Inflammatory macrophage treated with lipopolysaccharide for 4 hours (primary cell): Measurements from ENCODE around the gene LTBP3.

Source experiments
- DNase-seq: peaks from one replicate; pipeline ENCODE4 v3.0.0-alpha.2; 2020

LTBP3 gene

DNA sequence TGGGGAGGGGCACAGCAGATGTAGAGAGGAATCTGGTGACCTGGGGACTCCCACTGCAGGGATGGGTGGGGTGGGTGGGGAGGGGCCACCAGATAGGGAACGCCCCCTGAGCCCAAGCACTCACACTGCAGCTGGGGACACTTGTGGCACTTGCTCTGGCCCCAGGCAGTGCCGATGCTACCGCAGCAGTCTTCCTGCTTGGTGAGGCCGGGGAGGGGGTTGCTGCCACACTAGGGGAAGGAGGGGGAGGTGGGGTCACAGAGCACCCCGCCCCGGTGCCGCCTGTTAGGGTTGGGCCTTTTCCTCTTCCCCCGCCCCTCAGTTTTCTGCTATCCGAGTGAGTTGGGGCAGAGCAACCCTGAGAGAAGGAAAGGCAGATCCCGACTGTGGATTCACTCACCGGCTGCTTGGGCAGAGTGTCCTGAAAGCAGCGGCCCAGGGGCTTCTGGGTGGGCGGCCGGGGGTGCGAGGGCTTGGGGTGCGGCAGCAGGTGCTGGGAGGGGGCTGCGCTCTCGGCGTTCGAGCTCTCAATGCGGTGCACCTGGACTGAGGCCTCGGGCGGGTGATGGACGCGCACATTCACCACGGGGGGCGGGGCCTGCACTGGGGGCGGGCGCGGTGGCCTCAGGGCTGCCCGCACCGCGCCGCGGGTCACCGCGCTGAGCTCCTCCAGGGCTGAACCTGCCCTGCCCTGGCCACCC is 4.7 kb downstream of the LTBP3 start:
- peak; percentile 49 for DNase-seq

DNA sequence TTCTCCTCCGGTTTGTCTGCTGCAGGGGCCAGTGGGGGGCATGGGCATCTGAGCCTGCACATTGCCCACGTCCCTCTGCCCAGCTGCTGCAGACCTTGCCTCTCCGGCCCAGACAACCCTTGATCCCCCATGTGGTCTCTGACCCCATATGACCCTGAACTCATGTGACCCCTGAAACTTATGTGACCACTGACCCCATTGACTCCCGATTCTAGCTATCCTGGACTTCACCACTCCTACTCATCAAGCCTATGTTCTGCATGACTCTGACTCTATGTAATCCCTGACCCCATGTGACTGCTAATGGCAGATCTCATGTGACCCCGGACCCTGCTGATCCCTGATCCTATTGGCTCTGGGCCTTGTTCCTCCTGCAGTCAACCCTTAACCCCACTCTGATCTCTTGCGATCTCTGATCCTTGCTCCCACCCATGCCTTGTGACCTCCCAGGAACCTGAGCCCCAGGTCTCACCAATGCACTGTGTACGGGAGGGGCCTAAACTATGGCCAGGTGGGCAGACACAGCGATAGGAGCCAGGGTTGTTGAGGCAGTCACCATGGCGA is 5.7 kb downstream of the LTBP3 start:
- peak; percentile 84 for DNase-seq

DNA sequence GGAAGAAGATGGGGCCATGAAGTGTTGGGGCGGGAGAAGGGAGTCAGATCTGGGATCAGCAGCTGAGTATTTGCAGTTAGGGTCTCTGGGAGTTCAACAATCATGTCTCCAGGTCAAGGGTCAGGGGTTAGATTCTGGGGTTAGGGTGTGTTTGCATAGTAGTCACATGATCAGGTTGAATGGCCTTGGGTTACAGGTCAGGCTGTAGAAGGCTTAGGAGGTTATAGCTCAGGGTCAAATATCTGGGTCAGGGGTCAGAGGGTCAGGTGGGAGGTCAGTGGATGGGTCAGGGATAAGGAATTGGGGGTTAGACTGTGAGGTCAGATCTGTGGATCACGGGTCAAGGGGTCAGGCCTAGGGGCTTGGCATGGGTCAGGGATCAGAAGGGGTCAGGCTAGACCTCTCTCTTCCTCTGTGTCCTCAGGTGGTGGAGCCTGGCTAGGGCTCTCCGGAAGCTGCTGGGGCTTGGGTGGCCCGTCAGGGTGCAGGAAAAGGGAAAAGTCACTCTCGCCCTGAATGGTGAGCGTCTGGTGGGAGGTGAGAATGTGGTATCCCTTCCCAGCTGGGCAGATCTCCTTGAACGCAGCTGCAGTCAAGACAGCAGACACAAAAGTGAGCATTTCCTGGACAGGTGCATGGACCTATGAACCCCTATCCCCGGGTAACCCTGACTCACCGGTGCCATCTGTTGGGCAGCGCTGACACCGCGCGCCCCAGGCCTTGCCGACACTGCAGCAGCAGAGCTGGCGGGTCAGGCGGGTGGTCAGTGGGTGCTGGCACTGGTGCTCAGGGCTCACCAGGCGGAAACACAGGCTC is 6.4 kb downstream of the LTBP3 start:
- peak; percentile 40 for DNase-seq

DNA sequence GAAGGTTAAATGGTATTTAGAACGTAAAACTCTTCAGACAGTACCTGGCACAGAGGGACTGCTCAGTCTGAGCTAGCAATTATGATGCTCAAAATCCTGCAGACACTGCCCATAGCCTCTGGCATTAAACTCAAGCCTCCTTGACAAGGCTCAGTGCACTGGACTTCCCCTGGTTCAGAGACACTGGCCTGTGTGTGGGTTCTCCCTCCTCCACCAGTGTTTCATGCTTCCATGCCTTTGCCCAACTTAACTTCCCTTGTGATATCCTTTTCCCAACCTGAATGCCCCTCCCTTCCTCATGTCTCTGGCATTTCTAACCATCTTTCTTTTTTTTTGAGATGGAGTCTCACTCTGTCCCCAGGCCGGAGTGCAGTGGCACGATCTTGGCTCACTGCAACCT is 9.1 kb downstream of the LTBP3 start:
- peak; percentile 30 for DNase-seq

DNA sequence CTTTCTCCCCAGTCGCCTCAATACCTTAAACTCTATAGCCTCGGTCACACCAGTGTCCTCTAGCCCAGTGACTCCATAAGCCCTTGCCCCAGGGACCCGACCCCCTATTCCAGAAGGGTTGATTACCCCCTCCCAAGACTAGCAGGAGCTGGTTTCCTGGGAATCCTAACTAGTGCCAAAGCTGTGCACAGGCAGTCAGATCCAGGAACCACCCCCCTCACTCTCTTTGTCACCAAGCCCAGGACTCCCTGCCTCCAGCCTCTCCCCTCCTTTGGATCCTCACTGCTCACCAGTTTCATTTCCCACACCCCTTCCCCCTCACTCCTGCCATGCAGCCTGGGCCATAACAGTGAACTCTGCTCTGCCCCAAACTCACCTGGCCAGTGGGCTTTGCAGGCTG is 9.8 kb downstream of the LTBP3 start:
- DNase-seq: peak; percentile 20

DNA sequence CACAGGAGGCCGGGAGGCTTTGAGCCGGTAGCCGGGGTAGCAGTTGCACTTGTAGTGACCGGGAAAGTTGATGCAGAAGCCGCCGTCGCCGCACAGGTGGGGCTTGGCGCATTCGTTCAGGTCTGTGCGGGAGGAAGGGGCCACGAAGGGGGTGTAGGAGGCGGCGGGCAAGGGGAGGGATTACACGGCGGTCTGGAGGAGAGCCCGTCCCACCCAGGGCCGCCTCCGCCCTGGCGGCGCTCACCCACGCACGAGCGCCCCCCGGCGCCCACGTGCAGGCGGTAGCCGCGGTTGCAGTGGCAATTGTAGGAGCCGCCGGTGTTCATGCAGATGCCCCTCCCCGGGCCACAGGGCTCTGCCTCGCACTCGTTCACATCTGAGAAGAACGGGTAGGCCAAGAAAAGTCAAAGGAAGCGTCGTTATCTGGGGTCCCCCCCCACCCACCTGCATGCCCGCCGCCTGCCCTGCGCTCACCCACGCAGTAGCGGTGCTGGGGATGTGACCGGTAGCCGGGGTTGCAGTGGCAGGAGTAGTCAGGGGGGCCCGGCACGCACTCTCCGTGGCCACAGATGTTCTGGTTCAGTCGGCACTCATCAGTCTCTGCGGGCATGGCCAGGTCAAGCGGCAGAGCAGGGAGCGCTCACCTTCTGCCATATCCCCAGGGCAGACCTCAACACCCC is 10.6 kb downstream of the LTBP3 start:
- DNase-seq: no peak

DNA sequence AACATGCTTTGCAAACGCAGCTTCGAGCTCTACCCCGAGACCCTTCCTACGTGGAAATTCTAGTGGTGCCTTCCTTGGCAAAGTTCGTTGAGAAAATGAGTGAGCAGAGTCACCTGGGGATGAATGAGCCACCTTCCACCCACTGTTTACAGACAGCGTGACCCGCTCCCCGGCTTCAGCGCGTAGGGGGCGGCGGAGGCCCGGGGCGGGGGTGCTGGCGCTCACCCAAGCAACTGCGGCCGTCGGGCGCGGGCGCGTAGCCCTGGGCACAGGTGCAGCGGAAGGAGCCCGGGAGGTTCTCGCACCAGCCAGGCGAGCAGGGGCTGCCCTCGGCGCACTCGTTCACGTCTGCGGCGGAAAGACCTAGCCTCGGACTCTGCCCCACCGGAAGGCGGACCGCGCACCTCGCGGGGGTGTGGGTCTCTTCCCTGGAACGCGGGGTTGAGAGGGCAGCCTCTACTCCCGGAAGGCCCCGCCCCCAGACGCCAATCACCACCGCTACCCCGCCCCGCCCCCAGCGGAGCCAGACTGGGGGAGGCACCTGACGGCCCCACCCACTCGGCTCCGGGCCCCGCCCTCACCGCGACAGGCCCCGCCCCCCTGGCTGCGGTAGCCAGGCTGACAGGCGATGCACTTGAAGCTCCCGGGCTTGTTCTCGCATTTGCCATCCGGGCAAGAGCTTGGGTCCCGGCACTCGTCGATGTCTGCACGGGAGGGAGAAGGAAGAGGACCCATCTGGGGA is 11.8 kb downstream of the LTBP3 start:
- peak; percentile 88 for DNase-seq

DNA sequence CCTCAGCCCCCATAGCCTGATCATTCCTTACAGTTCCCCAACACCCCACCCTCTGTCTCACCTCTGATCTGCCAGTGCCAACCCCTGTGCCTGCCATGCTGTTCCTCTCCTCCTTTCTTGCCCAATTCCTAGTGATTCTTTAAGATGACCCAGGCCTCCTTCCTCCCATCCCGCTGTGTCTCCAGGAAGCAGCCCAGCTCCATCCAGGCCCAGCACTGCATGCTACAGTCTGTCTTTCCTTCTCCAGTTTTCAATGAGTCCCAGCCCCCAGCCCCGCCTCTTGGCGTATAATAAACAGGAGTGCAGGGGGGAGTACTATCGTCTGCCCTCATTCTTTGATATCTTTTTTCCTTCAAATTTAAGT is 12.3 kb downstream of the LTBP3 start:
- no peak for DNase-seq

DNA sequence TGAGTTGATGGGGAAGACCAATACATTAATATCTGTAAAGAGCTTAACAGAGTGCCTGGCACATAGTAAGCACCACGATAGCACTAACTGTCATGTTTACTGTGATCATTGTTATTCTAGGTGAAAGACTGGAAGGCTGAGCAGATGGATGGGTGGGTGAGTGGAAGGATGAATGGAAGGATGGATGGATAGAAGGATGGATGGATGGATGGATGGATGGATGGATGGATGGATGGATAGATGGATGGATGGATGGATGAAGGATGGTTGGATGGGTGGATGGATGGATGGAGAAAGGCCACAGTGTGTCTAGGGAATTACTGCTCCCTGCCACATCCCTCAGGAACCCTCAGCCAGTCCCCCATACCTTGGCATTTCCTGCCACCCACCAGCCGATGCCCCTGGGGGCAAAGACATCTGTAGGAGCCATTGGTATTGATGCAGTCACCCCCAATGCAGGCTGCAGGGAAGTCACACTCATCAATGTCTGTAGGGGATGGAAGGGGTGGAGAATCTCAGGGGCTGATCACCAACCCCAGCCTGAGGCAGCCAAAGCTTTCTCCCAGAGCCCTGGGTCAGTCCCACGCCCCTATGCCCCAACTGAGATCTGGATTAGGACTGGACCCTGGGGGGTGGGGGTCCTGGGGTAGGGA is 15.3 kb downstream of the LTBP3 start:
- DNase-seq: no peak

DNA sequence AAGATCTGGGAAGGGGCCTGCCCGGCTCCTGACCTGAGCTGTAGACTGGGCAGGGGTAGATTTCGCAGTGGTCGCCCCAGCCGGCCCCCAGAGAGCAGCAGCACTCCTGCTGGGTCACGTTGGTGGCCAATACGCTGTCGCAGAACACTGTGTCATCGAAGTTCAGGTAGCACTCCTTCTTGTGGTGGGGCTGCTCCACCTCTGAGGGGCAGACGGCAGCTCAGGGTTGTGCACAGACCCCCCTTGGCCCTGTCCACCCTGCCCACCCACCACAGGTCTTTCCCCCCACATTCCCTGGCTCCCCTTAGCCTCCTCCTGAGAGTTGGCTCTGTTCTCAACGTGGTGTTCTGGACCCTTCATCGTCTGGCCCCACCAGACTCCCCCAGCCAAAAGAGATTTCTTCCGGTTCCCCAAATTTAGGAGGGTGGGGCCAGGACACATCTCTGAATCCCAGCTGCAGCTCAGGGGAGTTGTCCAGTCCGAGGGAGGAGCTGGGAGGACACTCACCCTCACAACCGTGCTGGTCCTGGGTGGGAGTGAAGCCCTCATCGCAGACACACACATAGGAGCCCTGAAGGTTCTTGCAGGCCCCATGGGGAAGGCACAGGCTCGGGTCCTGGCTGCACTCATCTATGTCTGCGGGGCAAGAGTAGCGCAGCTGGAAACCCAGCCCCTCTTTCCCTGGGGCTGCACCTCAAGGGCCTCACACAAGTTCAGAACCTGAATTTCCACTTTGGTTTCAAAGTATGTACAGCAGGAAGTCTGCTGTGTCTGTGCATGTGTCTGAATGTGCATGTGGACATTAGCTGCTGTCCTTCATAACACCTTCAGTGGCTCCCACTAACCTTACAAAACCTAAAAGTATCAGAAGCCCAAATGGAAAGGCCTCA is 16.8 kb downstream of the LTBP3 start:
- DNase-seq: no peak

DNA sequence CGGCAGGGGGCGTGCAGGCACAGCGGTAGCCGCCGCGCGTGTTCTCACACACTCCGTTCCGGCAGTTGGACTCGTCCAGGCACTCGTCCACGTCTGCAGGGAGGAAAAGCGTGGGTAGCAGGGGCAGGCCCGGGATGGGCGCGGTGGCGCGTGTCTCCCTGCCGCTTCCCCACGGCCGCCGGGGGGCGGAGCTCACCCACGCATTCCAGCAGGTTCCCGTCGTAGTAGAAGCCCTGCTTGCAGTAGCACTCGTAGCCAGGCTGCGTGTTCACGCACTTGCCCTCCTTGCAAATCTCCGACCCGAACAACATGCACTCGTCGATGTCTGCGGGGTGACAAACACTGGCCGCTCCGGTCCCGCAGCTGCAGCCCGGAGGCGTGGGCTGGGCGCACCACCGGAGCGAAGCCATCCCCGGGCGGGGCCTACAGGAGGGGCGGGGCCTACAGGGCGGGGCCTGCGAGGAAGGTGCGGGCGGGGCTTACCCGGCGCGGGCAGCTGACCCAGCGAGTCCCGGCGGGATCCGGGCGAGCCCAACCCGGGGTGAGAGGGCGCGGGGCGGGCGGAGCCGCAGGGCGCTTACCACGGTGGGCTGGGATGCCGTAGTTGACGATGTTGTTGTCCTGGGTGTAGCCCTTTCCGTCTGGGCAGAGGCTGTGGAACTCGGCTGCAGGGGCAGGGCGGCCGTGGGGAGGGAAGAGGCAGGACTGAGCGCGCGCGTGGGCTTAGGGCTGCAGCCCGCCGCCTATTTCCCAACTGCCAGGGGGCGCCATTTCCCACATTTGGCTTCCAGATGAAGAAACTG is 17.7 kb downstream of the LTBP3 start:
- DNase-seq: peak; percentile 98

DNA sequence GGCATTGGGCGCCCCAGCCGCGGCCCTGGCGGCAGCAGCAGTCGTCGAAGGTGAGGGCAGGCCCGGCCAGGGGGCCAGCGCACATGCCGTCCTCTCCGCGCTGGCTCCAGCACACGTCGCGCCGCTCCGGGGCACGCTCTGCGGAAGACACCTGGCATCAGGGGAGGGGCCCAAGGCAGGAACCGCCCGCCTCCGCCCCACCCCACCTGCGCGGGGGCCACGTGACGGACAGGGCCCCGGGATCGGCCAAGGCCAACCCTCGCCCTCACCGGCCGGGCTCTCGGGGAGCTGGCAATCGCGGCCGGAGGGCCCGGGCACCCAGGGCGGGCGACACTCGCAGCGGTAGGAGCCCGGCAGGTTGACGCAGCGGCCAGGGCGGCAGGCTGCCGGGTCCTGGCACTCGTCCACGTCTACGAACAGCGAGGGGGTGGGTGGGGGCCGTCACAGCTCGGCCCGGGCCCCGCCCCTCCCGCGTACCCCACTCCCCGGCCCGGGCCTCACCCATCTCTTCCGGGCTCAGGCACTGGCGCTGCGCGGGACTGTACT is 18.3 kb downstream of the LTBP3 start:
- no peak for DNase-seq

DNA sequence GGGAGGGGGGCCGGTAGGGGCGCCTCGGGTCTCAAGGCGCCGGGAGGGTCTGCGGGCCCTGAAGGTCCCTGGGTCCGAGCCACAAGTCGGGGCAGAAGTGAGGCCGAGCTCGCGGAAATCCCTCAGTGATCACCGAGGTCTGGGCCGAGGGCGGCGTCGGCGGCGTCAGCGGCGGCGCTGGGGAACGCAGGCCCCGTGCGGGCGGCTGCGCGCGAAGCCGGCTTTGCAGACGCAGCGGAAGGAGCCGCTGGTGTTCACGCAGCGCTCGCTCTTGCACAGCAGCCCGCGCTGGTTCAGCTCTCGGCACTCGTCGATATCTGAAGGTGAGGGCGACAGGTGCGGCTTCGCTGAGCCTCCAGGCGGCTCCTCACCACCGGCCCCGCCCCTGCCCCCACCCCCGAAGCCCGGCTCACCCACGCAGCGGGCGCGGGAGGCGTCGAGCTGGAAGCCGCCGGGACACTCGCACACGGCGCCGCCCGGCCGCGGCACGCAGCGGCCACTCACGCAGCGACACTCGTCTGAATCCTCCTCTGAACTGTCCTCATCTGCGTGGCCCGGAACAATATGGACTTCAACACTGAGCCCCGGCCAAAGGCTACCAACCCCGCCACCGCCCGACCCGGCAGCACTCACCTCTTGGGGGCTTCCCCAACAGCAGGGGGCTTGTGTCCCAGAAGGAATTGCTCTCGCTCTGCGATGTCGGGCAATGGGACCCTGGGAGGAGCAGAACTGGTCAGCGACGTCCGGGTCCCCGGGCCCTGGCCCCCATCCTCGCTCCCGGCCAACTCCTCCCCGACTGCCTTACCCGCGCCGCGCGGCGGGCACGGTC is 19.0 kb downstream of the LTBP3 start:
- DNase-seq: no peak

DNA sequence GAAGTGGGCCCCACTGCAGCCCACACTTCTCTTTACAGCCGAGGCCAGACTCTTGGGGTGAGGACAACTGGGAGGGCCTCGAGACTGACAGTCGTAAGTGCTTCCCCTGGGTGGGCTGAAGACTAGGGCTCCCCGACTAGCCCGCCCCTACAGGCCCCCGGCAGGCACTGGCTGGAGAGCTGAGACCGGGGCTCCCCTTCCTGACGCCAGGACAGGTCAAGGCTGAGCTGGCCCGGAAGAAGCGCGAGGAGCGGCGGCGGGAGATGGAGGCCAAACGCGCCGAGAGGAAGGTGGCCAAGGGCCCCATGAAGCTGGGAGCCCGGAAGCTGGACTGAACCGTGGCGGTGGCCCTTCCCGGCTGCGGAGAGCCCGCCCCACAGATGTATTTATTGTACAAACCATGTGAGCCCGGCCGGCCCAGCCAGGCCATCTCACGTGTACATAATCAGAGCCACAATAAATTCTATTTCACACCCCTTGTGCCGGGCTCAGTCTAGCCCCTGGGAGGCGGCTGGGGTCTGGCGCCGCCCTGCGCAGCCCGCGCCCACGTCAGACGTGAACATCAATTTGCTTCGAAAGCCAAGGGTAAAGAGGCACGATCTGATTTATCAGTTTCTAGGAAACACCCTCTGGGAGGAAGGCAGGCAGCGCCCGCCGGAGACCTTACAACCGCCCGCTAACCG is 19.8 kb downstream of the LTBP3 start:
- no peak for DNase-seq

DNA sequence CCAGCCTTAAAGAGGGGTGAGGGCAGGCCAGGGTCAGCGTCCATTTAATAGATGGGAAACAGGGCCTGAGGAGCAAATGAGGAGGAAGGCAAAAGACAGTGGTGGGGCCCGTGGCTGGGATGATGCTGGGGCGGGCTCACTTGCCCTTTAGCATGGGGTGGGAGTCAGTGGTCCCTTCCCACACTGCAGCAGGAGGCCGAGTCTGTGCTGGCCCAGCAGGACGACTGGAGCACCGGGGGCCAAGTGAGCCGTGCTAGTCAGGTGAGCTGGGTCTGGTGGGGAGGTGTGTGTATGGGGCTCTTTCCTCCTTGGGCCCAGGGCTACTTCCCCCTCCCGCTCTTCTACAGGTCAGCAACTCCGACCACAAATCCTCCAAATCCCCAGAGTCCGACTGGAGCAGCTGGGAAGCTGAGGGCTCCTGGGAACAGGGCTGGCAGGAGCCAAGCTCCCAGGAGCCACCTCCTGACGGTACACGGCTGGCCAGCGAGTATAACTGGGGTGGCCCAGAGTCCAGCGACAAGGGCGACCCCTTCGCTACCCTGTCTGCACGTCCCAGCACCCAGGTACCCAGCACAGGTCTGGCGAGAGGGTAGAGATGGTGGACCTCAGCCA is 20.4 kb downstream of the LTBP3 start:
- no peak for DNase-seq

DNA sequence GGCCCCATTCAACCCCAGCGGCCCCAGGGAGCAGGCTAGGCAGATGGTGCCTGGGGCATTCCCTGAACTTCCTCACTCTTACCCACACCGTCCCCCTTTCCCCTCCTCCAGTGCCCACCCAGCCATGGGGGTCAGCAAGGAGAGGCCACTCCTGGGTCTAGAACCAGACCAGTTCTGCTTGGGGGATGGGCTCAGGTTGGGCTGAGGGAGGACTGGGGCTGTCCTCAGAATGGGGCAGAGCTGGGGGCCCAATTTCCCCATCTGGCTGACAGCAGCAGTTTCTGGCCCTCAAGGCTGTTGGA is 20.9 kb downstream of the LTBP3 start:
- no peak for DNase-seq

DNA sequence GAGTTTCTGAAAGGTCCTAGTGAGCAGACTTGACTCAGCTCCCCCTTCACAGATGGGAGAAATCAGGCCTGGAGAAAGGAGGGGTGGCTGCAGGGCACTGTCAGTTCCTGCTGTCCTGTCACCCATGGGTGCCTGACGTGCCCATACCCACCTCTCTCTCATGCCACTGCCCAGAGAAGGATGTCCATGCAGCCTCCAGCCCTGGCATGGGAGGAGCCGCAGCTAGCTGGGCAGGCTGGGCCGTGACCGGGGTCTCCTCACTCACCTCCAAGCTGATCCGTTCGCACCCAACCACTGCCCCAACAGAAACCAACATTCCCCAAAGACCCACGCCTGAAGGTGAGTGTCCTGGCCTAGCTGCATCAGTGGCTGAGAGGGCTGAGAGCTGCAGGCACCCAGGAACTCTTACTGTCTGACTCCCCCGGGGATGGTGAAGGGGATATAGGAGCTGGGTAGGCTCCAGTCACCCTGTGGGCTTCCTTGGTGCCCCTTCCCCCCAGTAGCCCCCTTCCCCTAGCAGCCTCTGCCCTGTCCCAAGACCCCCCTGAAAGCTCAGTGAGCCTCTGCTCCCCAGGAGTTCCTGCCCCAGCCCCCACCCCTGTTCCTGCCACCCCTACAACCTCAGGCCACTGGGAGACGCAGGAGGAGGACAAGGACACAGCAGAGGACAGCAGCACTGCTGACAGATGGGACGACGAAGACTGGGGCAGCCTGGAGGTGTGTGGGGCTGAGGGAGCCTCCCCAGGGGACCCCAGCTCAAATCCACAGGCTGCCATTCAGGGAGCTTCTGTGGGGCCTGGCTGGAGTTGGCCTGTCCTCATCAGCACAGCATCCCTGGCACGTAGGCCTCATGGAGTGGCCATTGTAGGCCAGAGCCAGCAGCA is 21.5 kb downstream of the LTBP3 start:
- no peak for DNase-seq
